OCI-LY1 (cell line): ENCODE data around the gene NCF4.

Experiments
- CTCF ChIP-seq: fragments of 200-600 bp; sonication (generic), shearing (Covaris generic); IDR thresholded peaks from 2 replicates; pipeline ENCODE4 v1.5.1; 2017; ENCODE audit warnings: mild to moderate bottlenecking, antibody characterized with exemption, low read length, moderate library complexity, mixed read lengths
- EZH2 ChIP-seq: fragments of 200-600 bp; sonication (generic), shearing (Covaris generic); IDR thresholded peaks from 2 replicates; pipeline ENCODE4 v1.8.0; 2017; ENCODE audit warnings: borderline replicate concordance, mixed run types, mild to moderate bottlenecking, antibody characterized with exemption, low read length, moderate library complexity, mixed read lengths

- TF ChIP-seq CTCF (no peak), EZH2 (no peak)
Measured at GRCh38 chr22:36913427-36914389, 52.9 kb downstream of the NCF4 start, which contains the start of gene CSF2RB.
